Stimulated activated naive CD4-positive, alpha-beta T cell treated with Interleukin-2 at 50 U/mL for 16 hours (primary cell): ENCODE measurements around the gene ATP8A2.
"Not testable (repeated sequence)": the region's sequence is repeated elsewhere in the genome, so short reads cannot be mapped to it uniquely, and the experiment has no call there.

Source experiments
- DNase-seq: peaks from one replicate; lab custom pipeline; 2025; lab: John Stamatoyannopoulos, UW

The ATP8A2 gene

DNA sequence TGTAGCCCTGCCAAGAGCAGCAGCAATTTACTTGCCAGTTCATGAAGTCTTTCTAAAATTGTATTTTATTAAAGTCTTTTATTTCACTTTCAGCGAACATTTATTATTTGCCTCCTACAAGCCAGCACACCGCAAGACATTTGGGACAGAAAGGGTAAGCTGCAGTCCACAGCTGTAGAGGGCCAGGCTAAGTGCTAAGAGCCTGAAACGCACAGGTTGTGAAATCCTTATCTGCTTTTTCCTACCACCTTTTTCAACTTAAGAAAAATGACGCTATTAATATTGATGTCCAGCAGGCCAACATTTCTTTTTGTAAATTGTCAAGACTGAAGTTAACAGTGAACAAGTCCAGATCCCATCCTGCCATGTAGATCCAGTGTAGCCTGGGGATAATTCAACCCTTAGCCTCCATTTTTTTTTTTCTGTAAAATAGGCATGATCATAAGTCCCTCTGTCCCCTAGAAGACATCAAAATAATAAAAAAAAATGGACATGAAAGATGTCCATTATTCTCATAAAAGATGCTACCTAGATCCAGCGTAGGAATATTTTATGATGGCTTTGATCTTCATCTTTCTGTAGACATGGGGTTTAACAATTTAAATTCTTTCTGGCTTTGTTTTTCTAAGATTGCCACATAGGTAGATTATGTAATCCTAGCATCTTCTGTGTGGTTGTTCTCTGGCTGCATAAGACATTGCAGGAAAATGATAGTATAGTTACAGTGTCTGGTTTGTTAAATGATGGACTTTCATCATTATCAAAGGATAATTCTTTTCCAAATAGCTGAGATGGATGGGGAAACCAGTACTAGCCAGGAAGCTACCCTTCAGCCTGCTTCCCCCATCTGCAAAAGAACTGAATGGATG, 551.7 kb downstream of the ATP8A2 start:
- no peak for DNase-seq

DNA sequence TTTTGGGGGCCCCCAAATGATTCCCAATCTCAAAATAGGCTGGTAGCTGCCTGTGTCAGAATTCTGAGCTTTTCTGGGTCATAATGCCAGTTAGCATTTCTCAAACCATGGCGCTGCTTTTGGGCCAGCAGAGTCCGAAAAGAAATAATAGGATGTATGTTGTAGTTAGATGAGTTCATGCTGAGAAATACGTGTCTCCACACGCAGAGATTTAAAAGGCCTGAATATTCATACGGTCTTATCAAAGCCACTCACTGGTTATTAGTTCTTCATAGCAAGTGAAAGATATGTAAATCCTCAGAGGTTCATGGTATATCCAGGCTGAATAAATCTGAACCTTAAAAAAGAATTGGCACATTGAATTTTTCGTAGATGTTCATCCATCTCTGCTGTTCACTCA, 555.6 kb downstream of the ATP8A2 start:
- no peak for DNase-seq

DNA sequence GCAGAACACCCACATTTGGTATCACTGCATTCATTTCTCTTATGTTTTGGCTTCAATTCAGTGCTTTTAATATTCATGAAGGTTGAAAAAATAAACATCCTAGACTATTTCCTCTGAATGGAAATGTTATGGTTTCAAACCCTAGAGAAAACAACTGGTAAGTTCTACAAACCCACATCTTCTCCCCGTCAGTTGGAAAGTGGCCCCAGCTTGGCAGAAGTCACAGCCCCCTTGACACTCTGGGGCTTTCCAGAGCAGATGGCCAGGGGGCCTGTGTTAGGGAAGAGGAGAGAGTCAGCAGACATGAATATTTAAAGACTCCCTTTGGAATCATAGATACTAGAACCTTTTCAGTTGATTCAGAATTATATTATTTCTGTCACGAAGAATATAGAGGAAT, 556.2 kb downstream of the ATP8A2 start:
- DNase-seq: no peak

DNA sequence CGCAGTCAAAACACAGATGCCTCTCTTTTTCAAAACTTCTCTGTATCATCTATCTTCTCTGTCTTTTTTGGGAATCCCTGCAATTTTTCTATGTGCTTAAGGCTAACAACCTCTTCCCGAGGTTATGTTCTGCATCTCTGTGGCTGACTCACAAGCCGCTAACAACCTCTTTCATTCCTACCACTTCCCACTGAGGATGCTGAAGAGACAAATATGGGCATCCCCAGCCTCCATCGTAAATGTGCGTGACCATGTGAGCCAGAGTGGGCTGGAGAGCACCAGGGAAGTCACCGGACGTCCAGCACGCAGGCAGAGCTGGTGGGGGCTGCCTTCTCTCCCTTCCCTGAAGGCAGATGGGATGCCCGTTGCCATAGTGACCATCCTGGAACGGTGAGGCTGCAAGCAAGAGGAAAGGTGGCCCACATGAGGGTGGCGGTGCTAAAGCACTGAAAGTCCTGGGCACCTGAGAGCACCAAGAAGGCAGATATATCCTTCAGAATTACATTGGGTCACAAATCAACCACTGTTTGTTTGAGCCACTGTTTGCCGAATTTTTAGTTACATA, 557.2 kb downstream of the ATP8A2 start:
- no peak for DNase-seq

DNA sequence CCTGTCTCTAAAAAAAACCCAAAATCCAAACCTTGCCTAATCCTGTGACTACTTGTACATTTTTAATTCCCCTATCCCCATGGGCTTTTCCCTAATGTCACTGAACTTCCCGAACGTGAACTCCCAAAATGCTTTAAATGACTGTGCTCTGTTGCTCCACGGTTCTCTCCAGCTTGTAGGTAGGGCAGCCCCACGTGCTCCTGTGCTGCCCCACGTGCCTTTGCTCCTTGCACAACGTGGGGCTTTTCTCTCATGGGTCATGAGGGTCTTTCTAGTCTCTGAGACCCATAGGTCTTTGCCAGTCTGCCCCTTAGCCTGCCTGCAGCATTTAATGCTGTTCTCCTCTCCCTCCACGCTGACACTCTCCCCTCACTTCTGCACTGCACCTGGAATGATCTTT, 558.0 kb downstream of the ATP8A2 start:
- DNase-seq: no peak

DNA sequence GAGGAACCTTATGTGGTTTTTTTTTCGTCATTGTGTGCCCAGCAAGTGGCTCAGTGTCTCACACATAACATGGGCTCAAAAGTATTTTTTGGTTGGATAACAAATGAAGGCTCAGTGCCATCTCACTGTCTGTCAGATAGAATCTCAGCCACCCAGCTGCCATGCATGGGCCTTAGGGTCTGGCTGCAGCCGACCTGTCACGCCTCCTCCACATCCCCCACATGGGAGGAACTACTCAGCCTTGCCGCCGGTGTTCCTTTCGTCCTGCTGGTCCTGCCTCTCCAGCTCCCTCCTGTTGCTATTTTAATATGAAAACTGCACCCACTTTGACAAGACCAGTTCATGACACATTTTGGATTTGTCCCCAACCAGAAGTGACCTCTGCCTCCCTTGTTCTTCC, 558.9 kb downstream of the ATP8A2 start:
- DNase-seq: no peak

DNA sequence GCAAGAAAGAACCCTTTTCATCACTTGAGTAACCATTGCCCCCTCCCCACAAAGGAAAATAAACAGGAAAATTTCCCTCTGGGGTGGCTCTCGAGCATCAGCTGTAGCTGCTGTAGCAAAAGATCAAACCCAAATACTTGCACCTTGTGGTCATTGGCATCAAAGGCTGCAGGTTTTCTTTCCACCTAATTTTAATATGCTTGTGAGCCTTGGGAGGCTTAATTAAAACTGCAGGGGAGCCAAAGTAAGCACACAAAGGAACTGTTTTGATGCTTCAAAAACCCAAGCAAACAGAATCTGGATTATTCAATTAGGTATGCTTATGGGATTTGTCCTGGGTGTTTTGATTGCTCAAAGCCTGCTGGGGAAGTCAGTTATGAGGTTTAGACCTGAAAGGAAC, 560.6 kb downstream of the ATP8A2 start:
- no peak for DNase-seq

DNA sequence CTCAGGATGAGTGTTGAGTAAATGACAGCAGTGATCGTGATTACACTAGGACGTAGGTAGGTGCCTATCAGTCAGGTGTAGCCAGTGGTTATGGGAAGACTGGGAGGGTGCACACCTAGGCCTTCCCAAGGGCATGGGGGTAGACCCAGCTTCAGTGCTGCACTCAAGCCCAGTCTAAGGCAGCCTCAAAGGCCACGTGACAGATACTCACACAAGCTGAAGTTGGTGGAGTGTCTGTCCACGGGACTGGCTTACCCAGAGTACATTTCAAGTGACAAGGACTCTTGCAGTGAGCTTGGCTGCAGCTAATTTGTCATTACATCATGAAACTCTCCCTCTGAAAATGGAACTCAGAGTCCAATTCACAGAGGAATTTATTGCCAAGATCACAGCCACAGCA, 561.7 kb downstream of the ATP8A2 start:
- DNase-seq: no peak

DNA sequence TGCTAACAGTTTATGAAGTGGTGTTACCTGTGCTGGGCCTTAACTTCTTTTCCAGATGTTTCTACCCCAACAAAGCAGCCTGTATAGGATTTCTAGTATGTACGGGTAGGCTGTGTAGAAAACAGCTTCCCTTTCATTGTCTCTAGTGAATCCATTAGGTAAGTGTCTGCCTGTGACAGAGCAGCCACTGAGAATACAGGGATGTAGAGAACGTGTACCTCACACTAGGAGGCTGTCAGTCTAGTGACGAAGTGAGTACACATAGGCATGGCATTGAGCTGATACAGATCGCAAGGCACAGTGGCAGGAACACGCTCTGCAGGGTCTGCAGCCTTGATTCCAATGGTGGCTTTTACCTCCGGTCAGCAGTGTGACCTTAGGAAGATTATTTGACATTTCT, 562.4 kb downstream of the ATP8A2 start:
- DNase-seq: no peak

DNA sequence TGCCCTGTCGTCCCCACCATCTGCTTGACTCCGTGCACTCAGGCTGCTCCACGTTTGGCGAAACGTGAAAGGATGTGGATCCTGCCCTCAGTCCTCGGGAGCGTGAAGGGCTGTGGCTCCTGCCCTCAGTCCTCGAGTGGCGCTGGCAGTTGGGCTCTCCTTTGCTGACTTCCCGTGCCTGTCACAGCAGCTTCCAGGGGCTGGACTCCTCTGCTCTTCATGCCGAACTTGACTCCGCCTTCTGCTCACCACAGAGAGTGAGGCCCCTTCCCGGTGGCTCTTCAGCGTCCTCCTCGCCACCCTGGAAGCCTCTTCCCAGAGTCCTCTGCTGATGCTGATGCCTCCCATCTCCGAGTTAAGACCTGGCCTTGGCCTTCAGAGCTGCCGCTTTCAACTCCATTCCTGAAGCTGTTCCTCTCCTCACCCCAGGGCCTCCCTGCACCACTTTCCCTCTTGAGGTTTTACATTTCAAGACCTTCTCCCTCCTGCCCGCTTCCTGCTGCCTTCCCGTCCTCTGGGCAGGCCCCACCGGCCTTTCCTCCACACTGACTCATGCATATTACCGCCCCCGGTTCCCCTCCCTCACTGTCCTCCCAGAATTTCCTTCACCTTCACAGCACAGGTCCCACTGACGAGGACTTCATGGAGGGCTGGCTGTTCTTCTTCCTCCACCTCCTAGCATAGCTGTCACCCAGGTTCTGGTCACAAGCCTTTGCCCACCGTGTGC, 568.4 kb downstream of the ATP8A2 start:
- no peak for DNase-seq

DNA sequence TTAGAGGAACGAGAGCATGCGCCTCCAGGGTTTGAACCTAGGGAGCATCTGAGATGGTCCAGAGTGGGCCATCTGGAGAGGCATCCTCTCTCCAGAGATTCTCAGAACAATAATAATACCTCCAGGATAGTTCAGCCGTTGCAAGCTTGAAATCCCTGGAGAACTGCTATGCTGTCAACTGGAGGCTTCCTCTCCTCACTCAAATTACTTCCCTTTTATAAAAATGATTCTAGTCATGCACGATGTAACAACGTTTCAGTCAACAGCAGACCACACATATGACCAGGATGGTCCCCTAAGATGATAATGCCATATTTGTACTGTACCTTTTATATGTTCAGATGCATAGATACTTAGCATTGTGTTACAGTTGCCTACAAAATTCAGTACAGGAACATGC, 571.3 kb downstream of the ATP8A2 start:
- no peak for DNase-seq

DNA sequence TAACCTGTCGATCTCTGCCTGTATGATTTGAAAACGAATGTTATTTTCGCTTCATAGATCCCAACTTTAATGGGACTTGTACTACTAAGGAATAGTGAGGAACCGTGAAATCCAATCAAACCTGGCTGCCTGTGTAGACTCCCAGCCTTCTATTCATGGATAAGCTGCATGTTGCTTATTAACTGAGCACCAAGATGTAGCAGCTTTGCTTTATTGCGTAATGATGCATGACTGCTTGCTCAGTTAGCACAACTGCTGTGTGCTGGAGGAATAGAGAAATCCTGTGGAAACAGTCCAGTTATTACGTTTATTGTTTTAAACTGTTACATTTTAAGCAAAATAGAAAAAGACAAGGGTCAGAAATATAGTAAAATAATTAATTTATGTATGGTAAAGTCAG, 571.9 kb downstream of the ATP8A2 start:
- no peak for DNase-seq

DNA sequence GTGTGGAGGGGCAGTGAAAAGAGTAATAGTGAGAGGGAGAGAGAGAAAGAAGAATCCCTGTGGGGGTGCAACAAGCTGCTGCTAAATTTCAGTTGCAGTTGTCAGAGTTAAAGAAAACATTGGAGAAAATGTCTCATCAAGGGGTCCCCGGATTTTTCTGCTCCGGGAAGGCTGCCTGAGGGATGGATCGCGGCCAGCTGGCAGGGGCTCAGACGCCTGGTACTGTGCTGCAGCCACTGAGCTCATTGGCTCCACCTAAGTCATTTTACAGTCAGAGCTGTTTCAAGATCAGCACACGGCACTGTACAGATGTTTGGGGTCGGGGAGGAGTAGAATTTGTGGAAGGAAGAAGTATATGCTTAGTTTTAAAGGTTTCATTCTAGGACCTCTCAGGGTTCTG, 573.8 kb downstream of the ATP8A2 start:
- no peak for DNase-seq

DNA sequence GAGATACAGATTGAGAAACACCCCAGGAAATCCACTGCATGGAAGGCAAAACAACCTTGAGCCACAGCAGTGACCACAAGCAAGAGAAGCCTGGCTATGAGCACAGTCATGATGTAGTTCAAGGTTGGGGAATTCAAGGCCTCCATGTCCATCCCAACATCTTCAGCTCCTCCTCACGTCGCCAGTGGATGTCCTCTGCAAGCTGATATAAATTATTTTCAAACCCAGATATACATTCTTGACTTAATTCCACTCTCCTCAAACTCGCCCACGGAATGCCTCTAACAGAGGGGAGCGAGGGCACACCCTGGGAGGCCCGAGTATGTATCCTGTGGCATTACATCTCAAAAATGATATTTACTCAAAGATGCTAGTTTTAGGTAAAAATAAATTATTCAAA, 574.5 kb downstream of the ATP8A2 start:
- no peak for DNase-seq

DNA sequence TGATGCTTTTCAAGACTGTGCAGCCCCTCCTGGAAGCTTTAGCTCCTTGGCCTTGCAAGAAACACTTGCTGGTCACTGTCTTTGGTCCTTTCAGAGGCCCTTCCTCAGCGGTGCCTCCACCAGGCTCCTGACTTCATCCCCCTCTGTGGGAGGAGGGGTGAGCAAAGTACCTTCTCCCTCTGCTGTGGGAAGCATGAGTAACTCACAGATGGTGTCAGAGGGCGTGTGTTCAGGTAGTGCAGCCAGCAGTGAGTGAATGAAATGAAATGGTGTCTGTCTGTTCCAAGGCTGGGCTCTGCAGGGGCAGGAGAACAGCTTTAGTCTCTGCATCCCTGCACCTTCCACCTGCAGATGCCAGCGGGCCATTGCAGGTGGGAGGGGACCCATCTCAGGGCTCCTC, 577.1 kb downstream of the ATP8A2 start:
- DNase-seq: no peak

DNA sequence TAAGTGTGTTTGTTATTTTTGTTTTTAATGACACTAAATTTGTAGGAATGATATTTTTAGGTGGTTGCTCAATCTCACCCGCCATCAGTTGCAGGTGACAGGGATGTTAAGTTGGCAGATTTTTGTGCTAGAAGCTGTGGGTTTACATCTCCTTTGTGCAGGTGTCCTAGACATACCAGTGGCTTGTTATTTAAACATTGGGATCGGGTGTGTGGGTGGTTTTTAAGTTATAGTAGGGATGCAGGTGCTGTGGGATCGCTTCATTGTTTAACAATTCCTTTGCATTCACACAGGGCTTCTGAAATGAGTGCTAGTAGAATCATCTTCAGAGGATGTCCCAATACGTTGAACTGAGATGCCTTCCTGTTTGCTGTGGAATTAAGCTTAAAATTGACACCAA, 580.1 kb downstream of the ATP8A2 start:
- DNase-seq: no peak

DNA sequence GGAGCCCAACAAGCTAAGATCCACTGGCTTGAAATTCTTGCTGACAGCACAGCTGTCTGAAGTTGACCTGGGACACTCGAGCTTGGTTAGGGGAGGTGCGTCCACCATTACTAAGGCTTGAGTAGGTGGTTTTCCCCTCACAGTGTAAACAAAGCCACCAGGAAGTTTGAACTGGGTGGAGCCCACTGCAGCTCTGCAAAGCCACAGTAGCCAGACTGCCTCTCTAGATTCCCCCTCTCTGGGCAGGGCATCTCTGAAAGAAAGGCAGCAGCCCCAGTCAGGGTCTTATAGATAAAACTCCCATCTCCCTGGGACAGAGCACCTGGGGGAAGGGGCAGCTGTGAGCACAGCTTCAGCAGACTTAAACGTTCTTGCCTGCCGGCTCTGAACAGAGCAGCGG, 582.3 kb downstream of the ATP8A2 start:
- not testable (repeated sequence) for DNase-seq

DNA sequence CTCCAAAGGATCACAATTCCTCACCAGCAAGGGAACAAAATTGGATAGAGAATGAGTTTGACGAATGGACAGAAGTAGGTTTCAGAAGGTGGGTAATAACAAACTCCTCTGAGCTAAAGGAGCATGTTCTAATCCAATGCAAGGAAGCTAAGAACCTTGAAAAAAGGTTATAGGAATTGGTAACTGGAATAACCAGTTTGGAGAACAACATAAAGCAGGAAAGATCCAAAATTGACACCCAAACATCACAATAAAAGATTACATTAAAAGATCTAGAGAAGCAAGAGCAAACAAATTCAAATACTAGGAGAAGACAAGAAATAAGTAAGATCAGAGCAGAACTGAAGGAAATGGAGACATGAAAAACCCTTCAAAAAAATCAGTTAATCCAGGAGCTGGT, 583.2 kb downstream of the ATP8A2 start:
- not testable (repeated sequence) for DNase-seq

DNA sequence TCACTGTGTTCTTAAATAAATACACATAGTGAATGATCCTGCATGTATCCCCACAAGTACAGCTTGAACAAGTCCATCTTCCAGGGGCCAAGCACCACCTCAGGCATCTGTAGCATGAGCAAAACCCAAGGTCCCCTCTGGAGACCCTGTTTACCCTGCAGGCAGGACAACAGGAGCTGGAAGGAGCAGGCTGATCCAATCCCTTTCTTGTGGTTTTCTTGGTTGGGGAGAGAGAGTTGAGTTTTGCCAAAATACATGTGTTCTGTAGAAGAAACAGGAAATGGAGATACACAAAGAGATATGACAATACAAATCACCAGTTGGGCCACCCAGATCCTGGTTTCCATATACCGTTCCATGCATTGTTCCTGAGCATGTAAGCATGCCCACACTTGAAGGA, 587.2 kb downstream of the ATP8A2 start:
- DNase-seq: no peak

DNA sequence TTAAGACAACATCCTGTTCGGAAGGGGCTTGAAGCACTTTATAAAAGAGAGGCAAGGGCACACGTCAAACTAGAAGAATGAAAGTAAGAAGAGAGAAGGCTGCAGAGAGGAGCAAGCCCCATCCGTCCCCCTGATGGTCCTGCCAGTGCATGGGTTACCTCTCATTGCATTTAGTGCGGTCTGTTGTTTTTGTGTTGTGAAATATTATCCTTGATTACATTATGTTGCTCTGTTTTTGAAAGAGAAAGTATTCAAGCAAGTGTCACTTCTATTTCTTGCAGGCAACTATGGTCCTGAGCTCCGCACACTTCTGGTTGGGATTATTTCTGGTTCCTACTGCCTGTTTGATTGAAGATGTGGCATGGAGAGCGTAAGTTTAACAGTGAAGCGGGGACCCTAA, 589.5 kb downstream of the ATP8A2 start:
- DNase-seq: no peak

DNA sequence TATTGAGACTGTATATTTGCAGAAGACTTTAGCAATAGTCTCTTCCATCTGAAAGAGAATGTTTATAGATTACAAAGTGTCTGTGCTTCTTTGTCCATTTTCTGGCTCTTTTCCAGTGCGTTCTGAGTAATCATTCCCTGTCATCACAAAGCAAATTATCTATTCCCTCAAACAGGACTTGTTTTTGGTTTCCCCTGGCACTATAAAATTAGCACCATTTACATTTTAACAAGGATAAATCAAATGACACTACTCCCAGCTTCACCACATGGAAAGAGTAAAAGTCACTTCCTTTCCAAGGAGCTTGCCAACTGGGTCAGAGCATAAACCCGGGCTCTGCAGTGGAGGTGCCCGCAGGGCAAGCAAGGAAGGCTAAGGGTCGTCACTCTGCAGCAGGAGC, 591.9 kb downstream of the ATP8A2 start:
- DNase-seq: no peak

DNA sequence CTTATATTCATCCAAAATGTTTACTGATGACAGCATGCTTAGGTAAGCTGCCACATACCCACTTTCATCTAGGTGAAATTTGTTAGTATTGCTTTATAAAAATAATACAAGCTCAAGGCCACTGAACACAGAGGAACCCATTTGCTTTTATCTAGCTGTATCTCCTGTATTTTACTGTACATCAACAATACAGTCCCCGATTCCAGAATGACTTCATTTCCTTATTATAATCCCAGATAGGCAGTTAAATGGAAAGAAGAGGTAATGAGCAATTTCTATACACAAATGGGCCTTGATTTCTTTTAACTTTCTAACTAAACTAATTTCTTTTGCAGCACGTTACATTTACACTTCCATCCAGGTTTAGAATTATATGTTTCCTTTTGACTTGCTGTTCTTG, 593.8 kb downstream of the ATP8A2 start:
- no peak for DNase-seq

DNA sequence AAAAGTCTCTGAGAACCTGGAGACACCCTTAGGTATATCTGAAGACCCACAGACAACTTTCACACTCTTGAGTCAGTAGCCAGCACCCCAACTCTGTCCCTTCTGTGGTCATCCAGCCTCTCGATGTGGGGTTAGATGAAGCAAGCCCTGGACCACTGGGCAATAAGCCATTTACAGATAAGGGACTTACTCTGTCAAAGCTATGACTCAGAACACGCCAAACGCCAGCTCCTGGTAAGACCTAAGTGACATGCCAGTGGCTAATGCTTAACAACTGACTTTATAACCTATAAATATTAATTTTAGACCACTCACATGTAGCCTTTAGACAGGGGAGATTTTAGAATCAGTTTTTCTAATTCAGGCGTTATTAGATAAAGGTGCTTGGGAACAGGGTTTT, 594.3 kb downstream of the ATP8A2 start:
- DNase-seq: no peak
